GM23248 (cell line): ENCODE results near the gene PMVK. TPM values are rescaled to one million over a fixed set of nuclear protein-coding genes. Genes with fewer than 3 reads are reported as not detected.

ENCODE experiments used
- DNase-seq: peaks from one replicate; pipeline ENCODE4 v3.0.0-alpha.2; 2015
- H2AFZ ChIP-seq: fragments of 200-600 bp; sonication (generic); 2 replicates; pipeline ENCODE4 v1.6.1; 2016; ENCODE audit warnings: antibody characterized with exemption
- H3F3A ChIP-seq: fragments of 200-600 bp; sonication (generic); 2 replicates; pipeline ENCODE4 v1.6.1; 2016; ENCODE audit warnings: mild to moderate bottlenecking, antibody characterized with exemption, mixed run types; ENCODE audit not compliant: insufficient read depth
- H3K27ac ChIP-seq: fragments of 200-600 bp; sonication (generic); 2 replicates; pipeline ENCODE4 v1.5.1; 2016; ENCODE audit warnings: mild to moderate bottlenecking
- H3K27me3 ChIP-seq: fragments of 200-600 bp; sonication (generic); replicated peaks from 2 replicates; pipeline ENCODE4 v1.6.1; 2016; ENCODE audit warnings: mild to moderate bottlenecking; ENCODE audit not compliant: insufficient read depth
- H3K36me3 ChIP-seq: fragments of 200-600 bp; sonication (generic); 2 replicates; pipeline ENCODE4 v1.6.1; 2016; ENCODE audit warnings: low read depth, mild to moderate bottlenecking
- H3K4me1 ChIP-seq: fragments of 200-600 bp; sonication (generic); 2 replicates; pipeline ENCODE4 v1.6.1; 2016; ENCODE audit warnings: mild to moderate bottlenecking; ENCODE audit not compliant: insufficient read depth
- H3K4me2 ChIP-seq: fragments of 200-600 bp; sonication (generic); one replicate; pipeline ENCODE4 v1.6.1; 2016; ENCODE audit warnings: mild to moderate bottlenecking; ENCODE audit not compliant: unreplicated experiment
- H3K4me3 ChIP-seq: fragments of 200-600 bp; sonication (generic); 2 replicates; pipeline ENCODE4 v1.5.1; 2016; ENCODE audit warnings: mild to moderate bottlenecking
- H3K79me2 ChIP-seq: fragments of 200-600 bp; sonication (generic); 2 replicates; pipeline ENCODE4 v1.6.1; 2016; ENCODE audit warnings: mild to moderate bottlenecking; ENCODE audit not compliant: insufficient read depth
- H3K9ac ChIP-seq: fragments of 200-600 bp; sonication (generic); 2 replicates; pipeline ENCODE4 v1.6.1; 2016; ENCODE audit warnings: mild to moderate bottlenecking
- H3K9me2 ChIP-seq: fragments of 200-600 bp; sonication (generic); 2 replicates; pipeline ENCODE4 v1.6.1; 2016; ENCODE audit warnings: mixed run types, mild to moderate bottlenecking, moderate library complexity; ENCODE audit not compliant: insufficient read depth
- H3K9me3 ChIP-seq: fragments of 200-600 bp; sonication (generic); one replicate; pipeline ENCODE4 v1.6.1; 2017; ENCODE audit warnings: low read depth
- H4K20me1 ChIP-seq: fragments of 200-600 bp; sonication (generic); 2 replicates; pipeline ENCODE4 v1.6.0; 2016; ENCODE audit not compliant: insufficient read depth
- EZH2 ChIP-seq: fragments of 200-600 bp; sonication (generic); IDR thresholded peaks from 2 replicates; pipeline ENCODE4 v1.6.1; 2018; ENCODE audit warnings: antibody characterized with exemption, mild to moderate bottlenecking; ENCODE audit not compliant: insufficient read depth, poor library complexity, severe bottlenecking
- EZH2phosphoT487 ChIP-seq: fragments of 200-600 bp; sonication (generic); IDR thresholded peaks from 2 replicates; pipeline ENCODE4 v1.6.1; 2018; ENCODE audit warnings: antibody characterized with exemption, moderate library complexity, mild to moderate bottlenecking, low read depth; ENCODE audit not compliant: insufficient read depth
- WGBS, 2 experiments: methylation state at CpG; one replicate each; pipeline ENCODE4 v1.1.6; 2015 to 2017; ENCODE audit warnings: low lambda C conversion rate in 2 of 2, low coverage in 1 of 2; ENCODE audit errors: missing lambda C conversion rate in 2 of 2; 5-methylcytosine and 5-hydroxymethylcytosine counted together
- in situ Hi-C: fragments of 300-500 bp; cut with MboI; formaldehyde crosslinking; loops from 2 replicates; pipeline ENCODE4 v1.15.0; 2020
- polyA plus RNA-seq: library from polyadenylated mRNA; unstranded; fragments of >200 nt; fragmentation: Nextera tagmentation; extraction: Ambion mirVana; gene quantifications from 2 replicates; pipeline ENCODE4 v1.2.1, GENCODE V29; 2016
- total RNA-seq: library from RNA; depleted of rRNA; stranded (reverse); fragments of >200 nt; shearing (Covaris generic); gene quantifications from 2 replicates; pipeline ENCODE4 v1.2.3, GENCODE V29; 2014

Gene PMVK
- total and polyA plus RNA-seq, 2 experiments from 2014 or later, result 6.4 to 36.6 TPM

GRCh38 chr1:154962795-154963330 is 26.3 kb upstream of the PMVK start:
- no peak for DNase-seq
- TF ChIP-seq EZH2, result no peak
- Histone ChIP-seq H2AFZ (no peak overlapping the region), H3K79me2 (peaks cover 51% of the 10 kb centered on the region), H3K9ac (peak overlapping the region; percentile 82), H3K27ac (peak overlapping the region; percentile 70; the same call in 1 of the 2 replicates), H3K4me1 (peaks cover 13% of the 10 kb centered on the region), H3K4me2 (peak overlapping the region; percentile 91), H3K27me3 (no peaks in the 10 kb centered on the region), H3F3A (peaks cover 42% of the 10 kb centered on the region), H4K20me1 (no peaks in the 10 kb centered on the region), H3K4me3 (peak overlapping the region; percentile 79), H3K9me3 (no peaks in the 10 kb centered on the region), H3K36me3 (peaks cover 21% of the 10 kb centered on the region), H3K9me2 (no peaks in the 10 kb centered on the region)
- WGBS, 2 experiments, result 59 to 68% methylated on average over 6 of the region's 6 CpGs
- in situ Hi-C loops, result no loop called here

GRCh38 chr1:154962156-154962749 is 25.7 kb upstream of the PMVK start:
- Histone ChIP-seq H3K9me2 (no peaks in the 10 kb centered on the region), H3K4me3 (peak overlapping the region; percentile 79), H3K36me3 (peaks cover 20% of the 10 kb centered on the region), H3K9me3 (no peaks in the 10 kb centered on the region), H4K20me1 (no peaks in the 10 kb centered on the region), H3K27me3 (no peaks in the 10 kb centered on the region), H3K4me2 (peak overlapping the region; percentile 91), H3K4me1 (peaks cover 15% of the 10 kb centered on the region), H3K9ac (peak overlapping the region; percentile 82), H2AFZ (peak overlapping the region; percentile 40), H3K27ac (peak overlapping the region; percentile 70), H3K79me2 (peaks cover 45% of the 10 kb centered on the region), H3F3A (peaks cover 39% of the 10 kb centered on the region)
- no peak for TF ChIP-seq EZH2
- no peak for TF ChIP-seq EZH2phosphoT487
- in situ Hi-C loops, result no loop called here
- WGBS, 2 experiments, result 5% methylated on average over 22 to 25 of the region's 25 CpGs
- peak; percentile 53 for DNase-seq

DNA sequence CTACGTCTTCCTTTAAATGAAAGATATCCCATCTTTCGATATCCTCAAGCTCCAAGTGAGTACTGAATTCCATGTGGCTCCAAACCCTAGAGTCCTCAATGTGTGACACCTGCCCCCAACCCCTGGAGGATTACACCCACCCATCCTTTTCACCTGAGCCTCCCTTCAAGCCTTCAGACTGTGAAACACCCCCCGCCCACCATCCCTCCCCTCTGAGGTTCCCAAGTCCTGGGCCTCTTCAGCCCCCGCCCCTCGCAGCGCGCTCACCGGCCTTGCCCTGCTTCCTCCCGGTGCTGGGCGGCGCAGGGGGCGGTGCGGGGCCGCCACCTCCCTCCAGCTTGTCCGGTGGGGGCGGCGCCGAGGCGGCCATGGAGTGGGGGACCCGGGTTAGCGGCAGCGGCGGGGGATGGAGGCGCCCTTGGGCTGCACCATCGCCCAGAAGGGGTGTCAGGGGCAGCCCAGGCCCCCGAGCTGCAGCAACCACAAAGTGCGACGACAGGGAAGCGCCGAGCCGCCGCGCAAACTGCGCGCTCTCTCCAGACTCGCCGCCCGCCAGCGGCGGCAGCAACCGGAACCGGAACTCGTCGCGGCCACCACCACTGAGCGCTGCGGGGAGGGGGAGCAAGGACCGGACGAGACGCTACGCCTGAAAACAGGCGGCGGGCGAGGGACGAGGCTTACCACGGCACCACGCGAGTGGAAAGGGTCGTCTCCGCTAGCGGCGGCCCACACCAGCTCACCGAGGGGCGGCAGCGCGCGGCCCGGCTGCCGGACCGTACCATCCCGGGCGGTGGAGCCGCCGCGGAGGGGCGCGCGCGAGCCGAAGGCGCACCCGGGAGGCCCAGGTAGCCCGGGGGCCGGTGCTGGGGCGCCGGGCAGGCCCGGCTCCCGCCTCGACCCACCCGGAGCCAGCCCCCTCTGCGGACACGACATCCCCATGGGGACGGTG is 25.0 kb upstream of the PMVK start, which contains the start of gene PYGO2:
TSS of gene PYGO2 (minus strand) at position 576 of the 949 bp plus-strand sequence. CDS start at position 370, 206 bp downstream.
- peak within 1 kb of the TSS; percentile 70 for H3K27ac ChIP-seq
- H3K9me3 ChIP-seq, result no peaks in the 10 kb centered on the region
- H3K79me2 ChIP-seq, result peaks cover 37% of the 10 kb centered on the region
- peak within 1 kb of the TSS; percentile 40 for H2AFZ ChIP-seq
- H3K9me2 ChIP-seq, result no peaks in the 10 kb centered on the region
- H3K9ac ChIP-seq, result peak within 1 kb of the TSS; percentile 82
- H3K4me3 ChIP-seq, result peak within 1 kb of the TSS; percentile 79
- no peaks in the 10 kb centered on the region for H3K27me3 ChIP-seq
- H3K4me2 ChIP-seq, result peak within 1 kb of the TSS; percentile 91
- TF ChIP-seq EZH2phosphoT487 (no peak), EZH2 (no peak)
- in situ Hi-C loops, result no loop called here
- DNase-seq, result peak; percentile 87
- H4K20me1 ChIP-seq, result no peaks in the 10 kb centered on the region
- peaks cover 17% of the 10 kb centered on the region for H3K36me3 ChIP-seq
- H3F3A ChIP-seq, result peaks cover 31% of the 10 kb centered on the region
- whole genome bisulfite sequencing, 2 experiments, result 1% methylated on average over 62 to 74 of the region's 93 CpGs
- H3K4me1 ChIP-seq, result peaks cover 23% of the 10 kb centered on the region

DNA sequence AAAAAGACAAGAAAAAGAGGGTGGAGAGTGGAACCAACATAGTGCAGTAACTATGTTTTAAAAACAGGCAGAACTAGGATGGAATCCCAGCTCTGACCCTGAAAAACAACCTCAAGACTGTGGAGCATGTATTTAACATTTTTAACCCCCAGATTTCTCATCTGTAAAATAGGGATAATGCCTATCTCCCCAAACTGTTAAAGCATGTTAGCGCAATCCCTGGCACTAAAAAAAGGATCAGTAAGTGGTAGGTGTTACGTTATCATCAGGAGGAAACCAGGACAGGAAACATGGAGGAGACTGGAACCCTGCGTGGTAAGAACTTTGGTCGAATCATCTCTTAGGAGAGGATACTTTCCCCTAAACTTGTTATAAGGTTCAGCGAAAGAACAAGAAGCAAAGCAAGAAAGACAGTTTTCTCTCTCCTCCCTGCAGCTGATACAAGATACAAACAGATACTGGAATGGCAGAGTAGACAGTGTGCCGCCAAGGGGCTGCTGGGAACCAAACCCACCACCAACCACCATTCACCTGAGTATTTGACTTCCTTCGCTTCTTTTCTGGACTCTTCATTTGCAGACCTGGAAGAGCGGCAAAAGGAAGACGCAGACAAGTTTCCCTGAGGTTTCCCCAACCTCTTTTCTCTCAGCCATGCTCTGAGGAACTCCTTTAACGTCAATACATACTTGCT is 24.1 kb upstream of the PMVK start:
- Histone ChIP-seq H4K20me1 (no peaks in the 10 kb centered on the region), H2AFZ (no peak overlapping the region; the same call in 1 of the 2 replicates), H3K4me3 (peak overlapping the region; percentile 79), H3K9ac (peak overlapping the region; percentile 82), H3K27ac (peak overlapping the region; percentile 70; the same call in 1 of the 2 replicates), H3K4me1 (peaks cover 25% of the 10 kb centered on the region), H3K79me2 (peaks cover 29% of the 10 kb centered on the region), H3K9me2 (no peaks in the 10 kb centered on the region), H3K9me3 (no peaks in the 10 kb centered on the region), H3K27me3 (no peaks in the 10 kb centered on the region), H3K4me2 (peak overlapping the region; percentile 91), H3F3A (peaks cover 27% of the 10 kb centered on the region), H3K36me3 (peaks cover 8% of the 10 kb centered on the region)
- DNase-seq, result no peak
- in situ Hi-C loops, result no loop called here
- TF ChIP-seq EZH2phosphoT487, result no peak
- no peak for TF ChIP-seq EZH2
- WGBS, 2 experiments, result 52 to 59% methylated on average over 10 of the region's 10 CpGs
